Stimulated activated CD8-positive, alpha-beta memory T cell treated with anti-CD3 and anti-CD28 coated beads, Interleukin-4, amount 100 ng/mL, for 48 hours (primary cell): ENCODE results near the gene IMMP2L.

ENCODE experiments used
- DNase-seq: peaks from one replicate; pipeline ENCODE4 v3.0.0-alpha.2; 2020

Gene IMMP2L

GRCh38 chr7:111012799-111013675 is 549.3 kb downstream of the IMMP2L start:
- DNase-seq = no peak

- no peak for DNase-seq
Measured at GRCh38 chr7:111012149-111012548, 550.1 kb downstream of the IMMP2L start.

GRCh38 chr7:111011520-111011919 is 550.8 kb downstream of the IMMP2L start:
- DNase-seq = no peak

GRCh38 chr7:111010798-111011197 is 551.5 kb downstream of the IMMP2L start:
- DNase-seq = no peak

GRCh38 chr7:111009526-111010040 is 552.7 kb downstream of the IMMP2L start:
- DNase-seq = no peak

- DNase-seq = no peak
Measured at GRCh38 chr7:111006691-111007090, 555.6 kb downstream of the IMMP2L start.

GRCh38 chr7:111006040-111006439 is 556.3 kb downstream of the IMMP2L start:
- DNase-seq = no peak

GRCh38 chr7:111005445-111005844 is 556.8 kb downstream of the IMMP2L start:
- DNase-seq = no peak

GRCh38 chr7:111004310-111004901 is 557.9 kb downstream of the IMMP2L start:
- DNase-seq = no peak

GRCh38 chr7:111003883-111004282 is 558.4 kb downstream of the IMMP2L start:
- DNase-seq = no peak

- DNase-seq = no peak
Measured at GRCh38 chr7:110994028-110994967, 568.0 kb downstream of the IMMP2L start.

- DNase-seq = no peak
Measured at GRCh38 chr7:110988890-110989501, 573.3 kb downstream of the IMMP2L start.

- no peak for DNase-seq
Measured at GRCh38 chr7:110988348-110988747, 573.9 kb downstream of the IMMP2L start.

- DNase-seq = no peak
Measured at GRCh38 chr7:110987127-110987693, 575.1 kb downstream of the IMMP2L start.

GRCh38 chr7:110983822-110984456 is 578.4 kb downstream of the IMMP2L start:
- DNase-seq = no peak

- no peak for DNase-seq
Measured at GRCh38 chr7:110977127-110977737, 585.1 kb downstream of the IMMP2L start.

GRCh38 chr7:110975486-110975885 is 586.8 kb downstream of the IMMP2L start:
- no peak for DNase-seq

GRCh38 chr7:110974441-110974840 is 587.9 kb downstream of the IMMP2L start:
- no peak for DNase-seq

- DNase-seq = no peak
Measured at GRCh38 chr7:110973196-110973990, 588.9 kb downstream of the IMMP2L start.

GRCh38 chr7:110964775-110965174 is 597.5 kb downstream of the IMMP2L start:
- DNase-seq = no peak
